Endothelial cell of umbilical vein (primary cell): ENCODE results near the gene GLRX. TPM values are rescaled to one million over a fixed set of nuclear protein-coding genes. Genes with fewer than 3 reads are reported as not detected.

Source experiments
- BruUV-seq: library from RNA; stranded (reverse); fragments of 400-500 nt; replicated peaks from 2 replicates; lab custom pipeline; 2021; lab: Mats Ljungman, UMichigan
- CTCF ChIA-PET: fragments of 300-600, 350-600 bp; sonication (Branson Sonifier 250); formaldehyde crosslinking; loops from one replicate; lab custom pipeline; 2021; ENCODE audit warnings: antibody characterized with exemption, inconsistent platforms; lab: Charles Lee
- POLR2A ChIA-PET: fragments of 300-600, 350-600 bp; sonication (Branson Sonifier 250); formaldehyde crosslinking; loops from one replicate; lab custom pipeline; 2021; ENCODE audit warnings: antibody characterized with exemption, inconsistent platforms; lab: Charles Lee
- DNase-seq: peaks from one replicate; pipeline ENCODE4 v3.0.0-alpha.2; 2011; ENCODE audit warnings: low read depth, low spot score
- FAIRE-seq: peaks from 2 replicates; lab custom pipeline; 2011; peaks lifted over from hg19 to GRCh38; lab: Jason Lieb, UNC
- H2AFZ ChIP-seq: 2 replicates; pipeline ENCODE4 v1.6.0; 2012; ENCODE audit warnings: low read depth, low read length, control low read depth, inconsistent platforms
- H3K27ac ChIP-seq: 2 replicates; pipeline ENCODE4 v1.5.1; 2011; ENCODE audit warnings: low read depth, mild to moderate bottlenecking, control low read depth, low read length, moderate library complexity; ENCODE audit not compliant: insufficient read depth
- H3K27me3 ChIP-seq, 2 experiments: 2 replicates each; pipeline versions ENCODE4 v1.6.0 to v1.6.1; 2011; ENCODE audit warnings: low read length in 2 of 2, mixed read lengths in 1 of 2; ENCODE audit not compliant: control insufficient read depth in 2 of 2, insufficient read depth in 2 of 2
- H3K36me3 ChIP-seq, 2 experiments: 2 replicates in 1 of 2; 3 replicates in 1 of 2; pipeline ENCODE4 v1.5.1; 2011; ENCODE audit warnings: low read length in 2 of 2, mild to moderate bottlenecking in 1 of 2, moderate library complexity in 1 of 2; ENCODE audit not compliant: control insufficient read depth in 2 of 2, insufficient read depth in 2 of 2; ENCODE audit errors: extremely low read depth in 1 of 2
- H3K4me1 ChIP-seq: 3 replicates; pipeline ENCODE4 v1.5.1; 2011; ENCODE audit warnings: mild to moderate bottlenecking, low read length; ENCODE audit not compliant: control insufficient read depth, insufficient read depth; ENCODE audit errors: extremely low read depth
- H3K4me2 ChIP-seq: 2 replicates; pipeline ENCODE4 v1.6.1; 2011; ENCODE audit warnings: low read length, control low read depth, mixed read lengths; ENCODE audit not compliant: insufficient read depth
- H3K4me3 ChIP-seq, 3 experiments: fragments of 200-600 bp in 1 of 3; sonication (generic), shearing (Covaris generic) in 1 of 3; replicated peaks in 1 of 3; 2 replicates each; pipeline ENCODE4 v1.5.1; 2011 to 2016; ENCODE audit warnings: control low read depth in 3 of 3, low read length in 3 of 3, mild to moderate bottlenecking in 2 of 3, inconsistent platforms in 1 of 3, low read depth in 1 of 3, moderate library complexity in 1 of 3; ENCODE audit not compliant: insufficient read depth in 1 of 3
- H3K79me2 ChIP-seq: 2 replicates; pipeline ENCODE4 v1.6.0; 2012; ENCODE audit warnings: low read length, inconsistent platforms; ENCODE audit not compliant: control insufficient read depth, insufficient read depth
- H3K9ac ChIP-seq: replicated peaks from 2 replicates; pipeline ENCODE3; 2011; ENCODE audit warnings: low read length, control low read depth; ENCODE audit not compliant: insufficient read depth; ENCODE audit errors: extremely low read depth
- H3K9me1 ChIP-seq: replicated peaks from 3 replicates; pipeline ENCODE4 v1.6.0; 2011; ENCODE audit warnings: mild to moderate bottlenecking, low read length; ENCODE audit not compliant: control insufficient read depth, insufficient read depth; ENCODE audit errors: extremely low read depth
- H3K9me3 ChIP-seq: replicated peaks from 2 replicates; pipeline ENCODE4 v1.5.1; 2012; ENCODE audit warnings: low read length, inconsistent platforms; ENCODE audit not compliant: control insufficient read depth, insufficient read depth
- H4K20me1 ChIP-seq: replicated peaks from 2 replicates; pipeline ENCODE3; 2011; ENCODE audit warnings: mild to moderate bottlenecking, low read length; ENCODE audit not compliant: control insufficient read depth, insufficient read depth; ENCODE audit errors: extremely low read depth
- POLR2AphosphoS5 ChIP-seq: IDR thresholded peaks from 2 replicates; pipeline ENCODE4 v1.6.1; 2012; ENCODE audit warnings: low read depth, mild to moderate bottlenecking, control low read depth, low read length, moderate library complexity; ENCODE audit not compliant: insufficient read depth
- dilution Hi-C: fragments of 300-500 bp; cut with MboI; formaldehyde crosslinking; loops from one replicate; pipeline ENCODE4 v1.15.0; 2019; ENCODE audit warnings: low sequenced_read_pairs; ENCODE audit not compliant: extremely low pct_ligation_motif_present
- intact Hi-C: fragments of 100-400 bp; cut with micrococcal nuclease; formaldehyde crosslinking; loops from one replicate; pipeline ENCODE4 v1.10.0; 2022
- polyA plus RNA-seq, 4 experiments: library from polyadenylated mRNA; depleted of rRNA in 3 of 4; stranded (reverse) in 3 of 4; unstranded in 1 of 4; fragments of >200 nt; gene quantifications; 2 replicates each; pipeline versions ENCODE4 v1.2.1 to v1.2.3, GENCODE V29; 2011 to 2012; ENCODE audit warnings: missing spikeins in 1 of 4
- total RNA-seq: library from RNA; stranded (reverse); gene quantifications from 2 replicates; pipeline ENCODE4 v1.2.3, GENCODE V29; 2021
- TF ChIP-seq, protein P1 (sequence below), 2 donors: IDR thresholded peaks; 1 replicate in 1 of 2; 2 replicates in 1 of 2; pipeline ENCODE4 v1.5.1; 2011; ENCODE audit warnings: low read length in 2 of 2, mild to moderate bottlenecking in 2 of 2, moderate library complexity in 2 of 2, control low read depth in 1 of 2, inconsistent platforms in 1 of 2, low read depth in 1 of 2; ENCODE audit not compliant: insufficient read depth in 1 of 2; ENCODE audit errors: extremely low read depth in 1 of 2

The GLRX gene
- total and polyA plus RNA-seq, 2 donors (not counting 3 experiments of a cell fraction or from before 2014, with no cell fraction given): 14.2 to 40.3 TPM

GRCh38 chr5:95850391-95850894, 27.9 kb upstream of the GLRX start:
- H3K9ac ChIP-seq: no peak overlapping the region
- no peak overlapping the region for H3K27ac ChIP-seq
- DNase-seq (no peak), FAIRE-seq (no peak)
- no peaks in the 10 kb centered on the region for H3K27me3 ChIP-seq
- TF ChIP-seq, protein P1, sequence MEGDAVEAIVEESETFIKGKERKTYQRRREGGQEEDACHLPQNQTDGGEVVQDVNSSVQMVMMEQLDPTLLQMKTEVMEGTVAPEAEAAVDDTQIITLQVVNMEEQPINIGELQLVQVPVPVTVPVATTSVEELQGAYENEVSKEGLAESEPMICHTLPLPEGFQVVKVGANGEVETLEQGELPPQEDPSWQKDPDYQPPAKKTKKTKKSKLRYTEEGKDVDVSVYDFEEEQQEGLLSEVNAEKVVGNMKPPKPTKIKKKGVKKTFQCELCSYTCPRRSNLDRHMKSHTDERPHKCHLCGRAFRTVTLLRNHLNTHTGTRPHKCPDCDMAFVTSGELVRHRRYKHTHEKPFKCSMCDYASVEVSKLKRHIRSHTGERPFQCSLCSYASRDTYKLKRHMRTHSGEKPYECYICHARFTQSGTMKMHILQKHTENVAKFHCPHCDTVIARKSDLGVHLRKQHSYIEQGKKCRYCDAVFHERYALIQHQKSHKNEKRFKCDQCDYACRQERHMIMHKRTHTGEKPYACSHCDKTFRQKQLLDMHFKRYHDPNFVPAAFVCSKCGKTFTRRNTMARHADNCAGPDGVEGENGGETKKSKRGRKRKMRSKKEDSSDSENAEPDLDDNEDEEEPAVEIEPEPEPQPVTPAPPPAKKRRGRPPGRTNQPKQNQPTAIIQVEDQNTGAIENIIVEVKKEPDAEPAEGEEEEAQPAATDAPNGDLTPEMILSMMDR (IDR thresholded peaks at IDR 0.05; ENCODE audit: extremely low read depth in 1 of 2, insufficient read depth in 1 of 2, low read depth in 1 of 2, low read length in 2 of 2): no peak
- no peak overlapping the region for H3K4me3 ChIP-seq
- H4K20me1 ChIP-seq: no peaks in the 10 kb centered on the region
- no peaks in the 10 kb centered on the region for H3K9me3 ChIP-seq
- no TSS peak for BruUV-seq
- H3K4me2 ChIP-seq: no peak overlapping the region
- CTCF ChIA-PET: interaction anchor here (1.3 to 14.6 kb wide), 3 partner anchors 67 to 486 kb away, joined by 3 to 201 read pairs (median 58); partner anchors contain the start of gene RFESD
- intact Hi-C loops (loop anchor here (10.0 kb wide), 1 partner anchor 324 kb away; no protein-coding TSS in a partner anchor), dilution Hi-C loops (no loop called here)
- POLR2A ChIA-PET: no interaction called here
- no peaks in the 10 kb centered on the region for H3K9me1 ChIP-seq
- H3K4me1 ChIP-seq: no peaks in the 10 kb centered on the region
- no peaks in the 10 kb centered on the region for H3K36me3 ChIP-seq
- H3K79me2 ChIP-seq: no peaks in the 10 kb centered on the region
- H2AFZ ChIP-seq: no peak overlapping the region

DNA sequence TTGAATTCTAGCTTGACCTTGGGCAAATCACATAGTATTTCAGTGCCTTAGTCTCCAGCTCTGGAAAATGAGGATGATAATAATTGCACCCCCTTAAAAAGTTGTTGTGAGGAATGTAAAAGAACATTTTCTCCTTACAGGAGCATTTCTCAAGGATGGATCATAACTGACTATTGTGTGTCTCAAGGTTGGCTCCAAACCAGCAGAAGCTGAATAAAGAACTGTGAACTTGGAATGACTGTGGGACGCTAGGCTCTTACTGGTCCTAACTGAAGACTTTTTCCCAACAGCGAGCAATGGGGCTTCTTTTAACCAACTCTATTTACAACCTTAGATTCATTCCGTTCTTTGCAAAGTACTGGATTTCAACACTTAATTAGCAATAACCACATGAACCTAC, 26.2 kb upstream of the GLRX start:
- Histone ChIP-seq H3K27me3 (no peaks in the 10 kb centered on the region), H3K27ac (no peak overlapping the region), H3K4me1 (no peaks in the 10 kb centered on the region), H3K4me3 (no peak overlapping the region), H3K36me3 (no peaks in the 10 kb centered on the region), H3K9ac (no peak overlapping the region), H3K9me3 (no peaks in the 10 kb centered on the region), H3K4me2 (no peak overlapping the region), H2AFZ (no peak overlapping the region), H3K79me2 (no peaks in the 10 kb centered on the region), H3K9me1 (no peaks in the 10 kb centered on the region), H4K20me1 (no peaks in the 10 kb centered on the region)
- intact Hi-C loops: no loop called here
- dilution Hi-C loops: loop anchor here (25.0 kb wide), 1 partner anchor 211 kb away; the partner anchor contains the start of gene RFESD
- DNase-seq: no peak
- BruUV-seq: no TSS peak
- POLR2A ChIA-PET: no interaction called here
- CTCF ChIA-PET: interaction anchor here (0.9 to 14.6 kb wide), 11 partner anchors 9 to 753 kb away, joined by 3 to 201 read pairs (median 7); partner anchors contain the start of gene RFESD
- no peak for FAIRE-seq
- TF ChIP-seq POLR2AphosphoS5: no peak
